ENCODE results near the gene FDXR. TPM values are rescaled to one million over a fixed set of nuclear protein-coding genes. Genes with fewer than 3 reads are reported as not detected.

FDXR gene
- total RNA-seq, 1 experiment from 2014 or later: 18.2 TPM

DNA sequence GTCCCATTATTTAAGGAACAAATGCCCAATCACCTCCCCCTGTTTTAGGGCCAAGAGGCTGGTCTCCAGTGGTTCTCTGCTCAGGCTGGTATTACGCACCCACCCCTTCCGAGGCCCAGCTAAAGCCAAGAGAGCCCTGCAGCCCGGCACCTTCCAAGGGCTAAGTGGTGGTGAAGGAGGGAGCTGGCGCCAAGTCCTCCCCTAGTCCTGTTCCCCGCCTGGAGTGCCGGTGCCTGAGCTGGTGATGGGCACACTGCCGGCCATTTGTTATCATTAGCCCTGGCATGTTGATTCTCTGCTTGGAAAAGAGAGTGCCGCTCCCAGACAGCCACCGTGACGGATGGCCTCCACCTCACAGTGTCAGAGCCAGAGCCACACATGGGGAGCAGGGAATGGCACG is 45.0 kb downstream of the FDXR start:
- no peaks in the 10 kb centered on the region for H3K9me3 ChIP-seq (ENCODE audit: insufficient read depth, low read depth)
- no peaks in the 10 kb centered on the region for H3K27me3 ChIP-seq (ENCODE audit: insufficient read depth, low read depth)
- H2AFZ ChIP-seq: no peak overlapping the region
- DNase-seq: no peak
- no peaks in the 10 kb centered on the region for H3K4me1 ChIP-seq (replicated peaks; ENCODE audit: insufficient read depth)
- no peaks in the 10 kb centered on the region for H3K79me2 ChIP-seq (ENCODE audit: low read depth)
- intact Hi-C loops (cut with micrococcal nuclease; ENCODE audit: unreplicated experiment): no loop called here
- H3K36me3 ChIP-seq (ENCODE audit: low read depth): no peaks in the 10 kb centered on the region
- H3K27ac ChIP-seq: no peak overlapping the region
- POLR2A ChIA-PET (ENCODE audit: unreplicated experiment): no interaction called here
- H3K4me2 ChIP-seq: no peak overlapping the region
- H4K20me1 ChIP-seq (ENCODE audit: insufficient read depth): no peaks in the 10 kb centered on the region
- H3K4me3 ChIP-seq: no peak overlapping the region
- no TSS peak for BruUV-seq (replicated peaks)
- CTCF ChIA-PET: no interaction called here
- no peaks in the 10 kb centered on the region for H3K9me2 ChIP-seq (ENCODE audit: insufficient read depth)
- TF ChIP-seq EZH2 (IDR thresholded peaks at IDR 0.05; ENCODE audit: low read depth) (no peak), CTCF (conservative IDR thresholded peaks at IDR 0.05) (no peak)
- no peaks in the 10 kb centered on the region for H3F3A ChIP-seq (ENCODE audit: insufficient read depth, low read depth)

GRCh38 chr17:74825952-74826719 is 46.7 kb downstream of the FDXR start:
- CTCF ChIA-PET: no interaction called here
- POLR2A ChIA-PET (ENCODE audit: unreplicated experiment): no interaction called here
- no peaks in the 10 kb centered on the region for H3F3A ChIP-seq (ENCODE audit: insufficient read depth, low read depth)
- no peak for DNase-seq
- H3K27ac ChIP-seq: no peak overlapping the region
- H3K4me3 ChIP-seq: no peak overlapping the region
- H3K9me3 ChIP-seq (ENCODE audit: insufficient read depth, low read depth): no peaks in the 10 kb centered on the region
- intact Hi-C loops (cut with micrococcal nuclease; ENCODE audit: unreplicated experiment): no loop called here
- no TSS peak for BruUV-seq (replicated peaks)
- H3K9me2 ChIP-seq (ENCODE audit: insufficient read depth): no peaks in the 10 kb centered on the region
- H3K36me3 ChIP-seq (ENCODE audit: low read depth): no peaks in the 10 kb centered on the region
- H3K4me1 ChIP-seq (replicated peaks; ENCODE audit: insufficient read depth): no peaks in the 10 kb centered on the region
- H3K79me2 ChIP-seq (ENCODE audit: low read depth): no peaks in the 10 kb centered on the region
- no peak overlapping the region for H2AFZ ChIP-seq
- H3K27me3 ChIP-seq (ENCODE audit: insufficient read depth, low read depth): no peaks in the 10 kb centered on the region
- H3K4me2 ChIP-seq: no peak overlapping the region
- H4K20me1 ChIP-seq (ENCODE audit: insufficient read depth): no peaks in the 10 kb centered on the region
- TF ChIP-seq CTCF (conservative IDR thresholded peaks at IDR 0.05) (no peak), EZH2 (IDR thresholded peaks at IDR 0.05; ENCODE audit: low read depth) (no peak)

- Histone ChIP-seq H3K27ac (no peak overlapping the region), H3K4me1 (replicated peaks; ENCODE audit: insufficient read depth) (no peaks in the 10 kb centered on the region), H3K79me2 (ENCODE audit: low read depth) (no peaks in the 10 kb centered on the region), H3K4me2 (no peak overlapping the region), H3K9me2 (ENCODE audit: insufficient read depth) (no peaks in the 10 kb centered on the region), H3F3A (ENCODE audit: insufficient read depth, low read depth) (no peaks in the 10 kb centered on the region), H2AFZ (no peak overlapping the region), H3K4me3 (no peak overlapping the region), H3K27me3 (ENCODE audit: insufficient read depth, low read depth) (no peaks in the 10 kb centered on the region), H3K9me3 (ENCODE audit: insufficient read depth, low read depth) (no peaks in the 10 kb centered on the region), H4K20me1 (ENCODE audit: insufficient read depth) (no peaks in the 10 kb centered on the region), H3K36me3 (ENCODE audit: low read depth) (no peaks in the 10 kb centered on the region)
- no TSS peak for BruUV-seq (replicated peaks)
- ChIA-PET POLR2A (ENCODE audit: unreplicated experiment) (no interaction called here), CTCF (no interaction called here)
- DNase-seq: no peak
- TF ChIP-seq CTCF (conservative IDR thresholded peaks at IDR 0.05) (no peak), EZH2 (IDR thresholded peaks at IDR 0.05; ENCODE audit: low read depth) (no peak)
- intact Hi-C loops (cut with micrococcal nuclease; ENCODE audit: unreplicated experiment): no loop called here
Measured at GRCh38 chr17:74824961-74825627, 47.7 kb downstream of the FDXR start.

All from PC-9 (cell line).